PC-9 (cell line): Measurements from ENCODE around the gene L3MBTL3. TPM values are rescaled to one million over a fixed set of nuclear protein-coding genes. Genes with fewer than 3 reads are reported as not detected.

ENCODE experiments used
- BruUV-seq: library from RNA; stranded (reverse); fragments of 400-500 nt; replicated peaks from 2 replicates; lab custom pipeline; 2021; lab: Mats Ljungman, UMichigan
- CTCF ChIA-PET: fragments of 300-600 bp; sonication (Branson Sonifier 250); formaldehyde crosslinking; loops from one replicate; lab custom pipeline; 2022; ENCODE audit warnings: antibody characterized with exemption; lab: Charles Lee
- POLR2A ChIA-PET: fragments of 300-600 bp; sonication (Branson Sonifier 250); formaldehyde crosslinking; loops from one replicate; lab custom pipeline; 2022; ENCODE audit warnings: antibody characterized with exemption; ENCODE audit not compliant: unreplicated experiment; lab: Charles Lee
- DNase-seq, 2 experiments: peaks; one replicate each; pipeline versions ENCODE4 v3.0.0 to v3.0.0-alpha.2; 2015 to 2022; ENCODE audit warnings: mixed read lengths in 1 of 2
- H2AFZ ChIP-seq: fragments of 200-600 bp; sonication (generic); 2 replicates; pipeline ENCODE4 v1.8.1; 2017; ENCODE audit warnings: antibody characterized with exemption
- H3F3A ChIP-seq: fragments of 200-600 bp; sonication (generic); 2 replicates; pipeline ENCODE4 v1.8.1; 2017; ENCODE audit warnings: antibody characterized with exemption, mild to moderate bottlenecking, low read depth; ENCODE audit not compliant: insufficient read depth
- H3K27ac ChIP-seq: fragments of 200-600 bp; sonication (generic); 2 replicates; pipeline ENCODE4 v1.6.1; 2016; ENCODE audit warnings: mixed run types
- H3K27me3 ChIP-seq: fragments of 200-600 bp; sonication (generic); 2 replicates; pipeline ENCODE4 v1.6.1; 2016; ENCODE audit warnings: low read depth, mixed run types; ENCODE audit not compliant: insufficient read depth
- H3K36me3 ChIP-seq: fragments of 200-600 bp; sonication (generic); 2 replicates; pipeline ENCODE4 v1.6.1; 2016; ENCODE audit warnings: low read depth, mixed run types
- H3K4me1 ChIP-seq: fragments of 200-600 bp; sonication (generic); replicated peaks from 2 replicates; pipeline ENCODE4 v1.6.1; 2016; ENCODE audit warnings: mixed run types; ENCODE audit not compliant: insufficient read depth
- H3K4me2 ChIP-seq: fragments of 200-600 bp; sonication (generic); 2 replicates; pipeline ENCODE4 v1.6.1; 2017; ENCODE audit warnings: mixed run types
- H3K4me3 ChIP-seq: fragments of 200-600 bp; sonication (generic); 2 replicates; pipeline ENCODE4 v1.6.1; 2016; ENCODE audit warnings: mixed run types
- H3K79me2 ChIP-seq: fragments of 200-600 bp; sonication (generic); 2 replicates; pipeline ENCODE4 v1.6.1; 2017; ENCODE audit warnings: low read depth, mixed run types
- H3K9me2 ChIP-seq: fragments of 200-600 bp; sonication (generic); 2 replicates; pipeline ENCODE4 v1.8.1; 2017; ENCODE audit warnings: mild to moderate bottlenecking; ENCODE audit not compliant: insufficient read depth
- H3K9me3 ChIP-seq: fragments of 200-600 bp; sonication (generic); 2 replicates; pipeline ENCODE4 v1.8.1; 2016; ENCODE audit warnings: low read depth; ENCODE audit not compliant: insufficient read depth
- H4K20me1 ChIP-seq: fragments of 200-600 bp; sonication (generic); 2 replicates; pipeline ENCODE4 v1.8.1; 2017; ENCODE audit not compliant: insufficient read depth
- EZH2 ChIP-seq: fragments of 200-600 bp; sonication (generic); IDR thresholded peaks from 2 replicates; pipeline ENCODE4 v1.8.0; 2017; ENCODE audit warnings: antibody characterized with exemption, low read depth
- intact Hi-C: fragments of 100-400 bp; cut with micrococcal nuclease; formaldehyde crosslinking; loops from one replicate; pipeline ENCODE4 v1.10.0; 2022; ENCODE audit not compliant: unreplicated experiment
- total RNA-seq: library from RNA; stranded (reverse); gene quantifications from 2 replicates; pipeline ENCODE4 v1.2.3, GENCODE V29; 2021
- TF ChIP-seq, protein P1 (sequence below): fragments of 200-600 bp; sonication (generic); conservative IDR thresholded peaks from 2 replicates; pipeline ENCODE4 v1.6.1; 2017; ENCODE audit warnings: mixed run types, antibody characterized with exemption, mild to moderate bottlenecking, moderate library complexity

L3MBTL3 gene
- total RNA-seq, 1 experiment from 2014 or later, result 6.1 TPM

DNA sequence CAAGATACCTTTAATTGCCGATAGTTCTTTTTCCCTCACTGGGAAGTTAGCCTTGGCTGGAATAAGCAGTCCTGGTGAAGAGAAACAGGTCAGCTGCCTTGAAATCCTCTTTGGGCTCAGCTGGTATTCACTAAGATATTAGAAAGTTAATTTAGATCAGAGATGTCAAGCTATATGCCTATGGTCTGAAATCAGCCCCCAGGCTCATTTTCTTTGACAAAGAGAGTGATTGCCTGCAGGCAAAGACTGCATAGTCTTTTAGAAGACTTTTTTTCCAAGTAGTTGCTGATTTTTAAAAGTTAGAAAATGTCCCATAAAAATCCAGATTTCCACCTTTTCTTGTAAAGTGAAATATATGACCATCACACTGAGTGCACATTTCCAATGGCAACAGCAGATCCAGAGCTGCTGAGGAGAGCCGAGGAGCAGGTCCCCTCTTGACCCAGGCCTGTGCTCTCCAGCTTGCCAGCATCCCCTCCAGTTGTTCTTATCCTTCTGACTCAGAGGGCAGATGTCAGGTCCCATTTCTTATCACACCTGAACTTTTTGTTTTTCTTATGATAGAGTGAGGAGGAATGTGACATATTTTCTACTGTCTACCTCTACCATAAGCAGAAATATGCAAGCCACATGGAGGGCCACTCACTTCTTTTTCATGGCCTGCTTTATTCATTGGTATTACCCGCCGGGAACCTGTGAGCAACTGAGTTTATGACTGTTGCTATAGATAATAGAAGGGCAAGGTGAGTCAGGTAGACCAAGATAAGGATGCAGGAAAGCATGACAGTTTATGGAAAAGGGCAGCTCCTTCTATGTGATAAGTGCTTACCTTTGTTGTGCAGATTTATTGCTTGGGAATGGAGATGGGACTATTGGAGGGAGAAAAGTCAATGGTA is 17.6 kb upstream of the L3MBTL3 start:
- TF ChIP-seq, protein P1, sequence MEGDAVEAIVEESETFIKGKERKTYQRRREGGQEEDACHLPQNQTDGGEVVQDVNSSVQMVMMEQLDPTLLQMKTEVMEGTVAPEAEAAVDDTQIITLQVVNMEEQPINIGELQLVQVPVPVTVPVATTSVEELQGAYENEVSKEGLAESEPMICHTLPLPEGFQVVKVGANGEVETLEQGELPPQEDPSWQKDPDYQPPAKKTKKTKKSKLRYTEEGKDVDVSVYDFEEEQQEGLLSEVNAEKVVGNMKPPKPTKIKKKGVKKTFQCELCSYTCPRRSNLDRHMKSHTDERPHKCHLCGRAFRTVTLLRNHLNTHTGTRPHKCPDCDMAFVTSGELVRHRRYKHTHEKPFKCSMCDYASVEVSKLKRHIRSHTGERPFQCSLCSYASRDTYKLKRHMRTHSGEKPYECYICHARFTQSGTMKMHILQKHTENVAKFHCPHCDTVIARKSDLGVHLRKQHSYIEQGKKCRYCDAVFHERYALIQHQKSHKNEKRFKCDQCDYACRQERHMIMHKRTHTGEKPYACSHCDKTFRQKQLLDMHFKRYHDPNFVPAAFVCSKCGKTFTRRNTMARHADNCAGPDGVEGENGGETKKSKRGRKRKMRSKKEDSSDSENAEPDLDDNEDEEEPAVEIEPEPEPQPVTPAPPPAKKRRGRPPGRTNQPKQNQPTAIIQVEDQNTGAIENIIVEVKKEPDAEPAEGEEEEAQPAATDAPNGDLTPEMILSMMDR, result no peak
- no peak for TF ChIP-seq EZH2
- no peak overlapping the region for H3K27ac ChIP-seq
- DNase-seq, result no peak
- H3K36me3 ChIP-seq, result no peaks in the 10 kb centered on the region
- H3K79me2 ChIP-seq, result no peaks in the 10 kb centered on the region
- BruUV-seq, result no TSS peak
- peaks cover 12% of the 10 kb centered on the region for H3K4me1 ChIP-seq
- no peak overlapping the region; the same call in 1 of the 2 replicates for H2AFZ ChIP-seq
- 0 out of 2 replicates have a peak overlapping the region, but pooled peaks have one; percentile 1 for H3K4me2 ChIP-seq
- no peak overlapping the region for H3K4me3 ChIP-seq
- no peaks in the 10 kb centered on the region for H3K27me3 ChIP-seq
- no peaks in the 10 kb centered on the region for H3K9me3 ChIP-seq
- H3F3A ChIP-seq, result no peaks in the 10 kb centered on the region
- no peaks in the 10 kb centered on the region for H4K20me1 ChIP-seq
- POLR2A ChIA-PET, result interaction anchor here (0.8 kb wide), 1 partner anchor 1359 kb away, joined by 4 read pairs; no protein-coding TSS in a partner anchor
- intact Hi-C loops, result no loop called here
- CTCF ChIA-PET, result no interaction called here
- H3K9me2 ChIP-seq, result no peaks in the 10 kb centered on the region

- Histone ChIP-seq H4K20me1 (no peaks in the 10 kb centered on the region), H3K27me3 (no peaks in the 10 kb centered on the region), H2AFZ (no peak overlapping the region), H3K4me3 (no peak overlapping the region), H3K4me1 (no peaks in the 10 kb centered on the region), H3F3A (no peaks in the 10 kb centered on the region), H3K9me3 (no peaks in the 10 kb centered on the region), H3K79me2 (no peaks in the 10 kb centered on the region), H3K36me3 (no peaks in the 10 kb centered on the region), H3K9me2 (no peaks in the 10 kb centered on the region), H3K27ac (no peak overlapping the region), H3K4me2 (no peak overlapping the region)
- intact Hi-C loops, result no loop called here
- ChIA-PET CTCF (no interaction called here), POLR2A (no interaction called here)
- TF ChIP-seq, protein P1, result no peak
- TF ChIP-seq EZH2, result no peak
- BruUV-seq, result no TSS peak
- no peak for DNase-seq
Measured at GRCh38 chr6:130008236-130008873, 10.0 kb upstream of the L3MBTL3 start.

DNA sequence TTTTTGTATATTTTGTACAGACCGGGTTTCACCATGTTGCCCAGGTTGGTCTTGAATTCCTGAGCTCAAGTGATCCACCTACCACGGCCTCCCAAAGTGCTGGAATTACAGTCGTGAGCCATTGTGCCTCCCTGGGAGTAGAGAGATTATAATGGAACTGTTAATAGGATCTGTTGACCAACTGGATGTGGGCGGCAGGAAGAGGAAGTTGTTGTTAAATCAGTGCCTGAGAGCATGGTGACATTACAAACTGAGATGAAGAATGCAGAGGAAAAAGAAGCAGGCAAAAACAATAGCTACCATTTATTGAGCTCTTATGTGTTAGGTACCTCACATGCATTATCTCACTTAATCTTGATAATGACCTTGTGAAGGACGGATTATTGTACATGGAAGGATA is 9.2 kb upstream of the L3MBTL3 start:
- H3K36me3 ChIP-seq, result no peaks in the 10 kb centered on the region
- ChIA-PET CTCF (interaction anchor here (0.6 kb wide), 1 partner anchor 27 kb away, joined by 3 read pairs; no protein-coding TSS in a partner anchor), POLR2A (no interaction called here)
- DNase-seq, result no peak
- H4K20me1 ChIP-seq, result no peaks in the 10 kb centered on the region
- no peaks in the 10 kb centered on the region for H3K9me3 ChIP-seq
- no peaks in the 10 kb centered on the region for H3K9me2 ChIP-seq
- H3K4me2 ChIP-seq, result no peak overlapping the region
- TF ChIP-seq, protein P1, result no peak
- no peak for TF ChIP-seq EZH2
- H3K27me3 ChIP-seq, result no peaks in the 10 kb centered on the region
- H3K27ac ChIP-seq, result no peak overlapping the region
- no peaks in the 10 kb centered on the region for H3K79me2 ChIP-seq
- intact Hi-C loops, result no loop called here
- BruUV-seq, result no TSS peak
- no peak overlapping the region for H2AFZ ChIP-seq
- no peak overlapping the region for H3K4me3 ChIP-seq
- H3K4me1 ChIP-seq, result no peaks in the 10 kb centered on the region
- no peaks in the 10 kb centered on the region for H3F3A ChIP-seq
